GM21576 (cell line): ENCODE data around the gene CLEC18B.
"Not testable (repeated sequence)": the region's sequence is repeated elsewhere in the genome, so short reads cannot be mapped to it uniquely, and the experiment has no call there.

Experiments
- ATAC-seq: cut with Tn5 transposase; IDR thresholded peaks from one replicate; pipeline ENCODE4 v1.9.1; 2021; ENCODE audit warnings: mild to moderate bottlenecking, moderate library complexity; ENCODE audit not compliant: unreplicated experiment

The CLEC18B gene

DNA sequence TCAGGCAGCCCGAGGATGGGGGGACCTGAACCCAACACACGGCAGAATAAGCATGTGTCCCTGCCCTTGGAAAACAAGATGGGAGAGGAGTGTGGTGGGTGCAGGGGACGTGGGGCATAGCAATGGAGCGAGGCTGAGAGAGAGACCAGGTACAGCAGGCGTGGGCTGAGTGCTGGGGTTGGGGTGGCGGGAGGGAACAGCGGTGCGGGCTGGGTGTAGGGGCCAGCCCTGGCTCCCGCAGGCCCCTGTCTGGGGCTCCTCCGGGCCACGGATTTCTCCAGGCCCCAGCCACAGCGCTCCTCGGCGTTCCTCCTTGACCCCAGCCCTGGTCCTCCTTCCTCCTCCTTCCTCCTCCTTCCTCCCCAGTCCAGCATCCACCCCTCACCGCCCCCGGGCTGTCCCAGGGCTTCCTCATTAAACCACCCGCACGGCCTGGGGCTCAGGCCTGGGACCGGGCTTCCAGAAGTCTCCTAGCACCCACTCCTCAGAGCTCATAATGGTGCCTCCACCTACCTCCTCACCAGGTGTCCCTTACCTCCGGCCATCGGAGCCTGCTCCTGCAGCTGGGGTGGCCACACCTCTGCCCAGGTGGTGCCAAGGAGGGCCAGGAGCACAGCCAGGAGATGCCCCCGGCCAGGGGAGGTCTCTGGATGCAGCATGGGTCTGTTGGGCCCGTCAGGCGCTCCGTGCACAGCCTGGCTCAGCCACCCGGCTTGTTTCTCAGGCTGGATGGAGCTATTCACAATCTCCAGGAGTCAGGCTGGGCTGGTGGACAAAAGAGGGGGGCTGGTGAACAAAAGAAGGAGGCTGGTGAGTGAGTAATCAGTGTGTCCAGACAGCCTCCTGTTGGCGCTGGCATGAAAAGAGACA is at the start of gene CLEC18B:
Gene CLEC18B (minus strand): TSS at position 867 of the 870 bp plus-strand sequence. CDS start 208 bp downstream, at position 659.
- ATAC-seq: not testable (repeated sequence)

DNA sequence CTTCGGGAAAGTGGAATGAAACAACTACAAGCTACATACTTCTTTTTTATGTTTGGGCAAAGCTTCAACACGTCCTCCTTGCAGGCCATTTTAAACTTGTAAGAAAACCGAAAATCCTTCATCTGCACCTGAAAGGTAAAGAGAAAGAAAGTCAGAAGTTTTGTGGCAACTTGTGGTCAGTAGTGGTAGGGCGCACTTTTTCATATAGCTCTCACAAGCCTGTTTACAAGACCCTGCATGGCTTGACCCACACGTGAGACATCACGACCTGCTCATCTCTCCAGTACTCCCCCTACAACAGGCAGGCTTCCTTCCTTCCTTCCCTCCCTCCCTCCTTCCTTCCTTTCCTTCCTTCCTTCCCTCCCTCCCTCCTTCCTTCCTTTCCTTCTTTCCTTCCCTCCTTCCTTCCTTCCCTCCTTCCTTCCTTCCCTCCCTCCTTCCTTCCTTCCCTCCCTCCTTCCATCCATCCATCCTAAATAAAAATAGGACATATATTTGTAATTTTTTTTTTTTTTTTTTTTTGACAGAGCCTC is 48.7 kb upstream of the CLEC18B start:
- ATAC-seq: no peak

DNA sequence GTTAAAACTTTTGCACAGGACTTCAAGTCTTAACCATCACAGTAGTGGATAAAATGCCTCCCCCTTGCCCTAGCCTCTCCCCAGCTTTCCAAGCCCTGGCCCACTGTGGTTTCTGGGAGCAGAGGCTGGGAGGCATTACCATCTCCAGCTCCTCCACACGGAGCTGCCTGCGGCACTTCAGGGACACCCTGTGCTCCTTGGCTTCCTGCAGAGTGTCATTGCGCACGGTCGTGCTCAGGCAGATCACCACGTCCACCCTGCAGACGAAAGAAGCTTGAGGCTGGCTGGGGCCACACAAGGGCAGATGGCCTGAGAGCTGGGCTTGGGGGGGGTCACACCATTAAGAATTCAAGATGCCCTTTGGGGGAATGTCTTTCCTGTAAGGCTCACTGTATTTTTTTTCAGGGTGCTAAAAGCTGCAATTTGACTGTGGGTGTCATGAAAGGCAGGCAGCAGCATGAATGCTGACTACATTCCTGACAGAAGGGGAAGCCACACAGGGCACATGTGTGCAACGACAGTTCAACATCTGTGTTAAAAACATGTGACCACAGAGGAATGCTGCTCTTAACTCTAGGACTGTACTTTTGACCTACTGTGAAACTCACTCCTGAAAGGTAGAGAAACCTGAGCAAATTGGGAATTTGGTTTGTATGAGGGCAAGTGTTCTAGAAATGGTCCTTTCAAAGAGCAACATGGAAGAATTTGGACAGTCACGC is 47.7 kb upstream of the CLEC18B start:
- no peak for ATAC-seq

GRCh38 chr16:74466872-74467271 is 45.6 kb upstream of the CLEC18B start:
- peak; percentile 60 for ATAC-seq

DNA sequence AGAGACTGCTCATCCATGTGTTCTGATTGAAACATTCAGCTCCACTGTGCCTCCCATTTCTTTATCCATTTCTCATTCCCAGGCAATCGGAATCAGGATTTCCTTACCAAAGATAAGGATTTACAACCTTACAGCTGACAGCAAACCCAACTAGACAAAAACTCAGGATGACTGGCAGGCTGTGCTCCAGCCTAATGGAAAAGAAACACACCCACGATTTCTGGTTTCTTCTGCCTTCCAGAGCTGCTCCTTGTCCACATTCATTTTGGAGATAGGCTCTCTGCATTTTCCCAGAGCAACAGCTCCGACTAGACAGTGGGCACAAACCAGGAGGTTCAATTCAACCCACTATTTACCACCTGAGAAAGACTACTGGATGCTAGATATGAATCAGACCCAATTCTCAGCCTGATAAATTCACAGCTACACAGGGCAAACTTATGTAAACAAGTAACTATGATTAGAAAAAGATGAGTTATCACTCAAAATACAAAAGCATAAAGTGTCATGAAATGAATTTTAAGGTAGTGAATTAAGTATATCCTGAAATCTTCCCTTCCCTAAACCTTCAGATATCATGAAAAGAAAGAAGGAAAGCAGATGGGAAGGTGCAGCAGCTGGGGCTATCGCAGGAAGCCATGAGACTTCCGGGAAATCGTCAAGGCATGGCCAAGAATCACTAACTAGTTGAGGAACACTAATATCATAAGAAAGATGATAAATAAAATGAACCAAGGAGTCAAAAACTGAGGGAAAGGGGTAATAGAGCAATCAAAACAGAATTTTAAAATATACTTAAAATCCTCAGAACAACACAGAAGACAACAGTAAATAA is 44.8 kb upstream of the CLEC18B start:
- no peak for ATAC-seq

GRCh38 chr16:74465281-74465680 is 44.0 kb upstream of the CLEC18B start:
- ATAC-seq: no peak

GRCh38 chr16:74463888-74464287 is 42.6 kb upstream of the CLEC18B start:
- peak; percentile 40 for ATAC-seq

DNA sequence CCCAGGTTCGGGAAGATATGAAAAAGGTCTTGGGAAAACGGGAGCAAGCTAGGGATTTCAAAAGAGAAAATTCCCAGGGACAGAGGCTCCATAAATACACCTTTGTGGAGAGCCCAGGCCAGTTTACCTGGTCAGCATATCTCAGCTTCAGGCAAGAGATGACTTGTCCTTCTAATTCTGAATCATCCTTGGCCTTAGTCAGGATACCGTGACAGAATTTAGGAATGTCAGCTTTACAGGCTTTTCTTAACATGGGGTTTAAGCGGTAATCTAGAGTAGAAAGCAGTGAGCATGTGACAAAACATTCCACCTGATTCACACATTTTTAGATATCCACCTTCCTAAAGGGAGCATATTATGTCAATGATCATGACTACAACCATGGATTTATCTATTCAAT is 41.1 kb upstream of the CLEC18B start:
- ATAC-seq: no peak

DNA sequence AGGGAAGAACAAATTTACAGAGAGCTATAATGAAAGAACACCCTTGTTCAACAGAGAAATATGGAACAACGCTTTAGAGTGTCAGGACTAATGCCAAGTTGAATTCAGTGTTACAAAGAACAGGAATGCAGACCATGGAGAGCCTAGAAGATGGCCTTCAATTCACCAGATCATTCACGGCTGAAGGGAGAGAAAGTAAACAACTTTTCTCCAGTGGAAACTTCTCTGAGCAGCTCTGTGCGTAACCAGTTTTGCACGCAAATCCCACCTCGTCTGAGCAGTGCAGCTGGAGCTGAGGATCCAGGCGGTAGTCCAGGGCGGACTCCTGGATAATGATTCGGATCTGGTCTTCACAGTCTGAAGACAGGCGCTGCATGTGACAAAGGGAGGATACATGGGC is 40.5 kb upstream of the CLEC18B start:
- no peak for ATAC-seq

GRCh38 chr16:74460542-74460941 is 39.3 kb upstream of the CLEC18B start:
- ATAC-seq: no peak

- no peak for ATAC-seq
Measured at GRCh38 chr16:74456290-74456625, 35.0 kb upstream of the CLEC18B start.

GRCh38 chr16:74455619-74456289 is 34.5 kb upstream of the CLEC18B start:
- no peak for ATAC-seq

DNA sequence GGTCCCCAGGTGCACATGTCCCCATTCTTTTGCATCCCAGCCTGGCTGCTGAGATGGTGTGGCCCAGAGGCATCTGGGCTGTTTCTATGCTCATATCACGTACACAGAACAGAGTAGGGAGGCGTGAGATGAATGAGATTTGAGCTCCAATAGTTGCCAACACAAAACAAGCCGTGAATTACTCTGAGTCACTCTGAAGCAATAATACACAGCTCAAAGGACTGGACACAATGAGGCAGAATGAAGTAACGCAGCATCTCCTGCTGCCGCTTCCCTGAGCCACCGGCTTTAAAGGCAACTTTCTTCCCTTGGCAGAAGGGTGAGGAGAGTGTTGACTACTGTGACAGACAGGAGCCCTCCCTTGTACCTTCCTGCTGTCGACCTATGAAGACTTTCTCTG is 33.9 kb upstream of the CLEC18B start:
- no peak for ATAC-seq

DNA sequence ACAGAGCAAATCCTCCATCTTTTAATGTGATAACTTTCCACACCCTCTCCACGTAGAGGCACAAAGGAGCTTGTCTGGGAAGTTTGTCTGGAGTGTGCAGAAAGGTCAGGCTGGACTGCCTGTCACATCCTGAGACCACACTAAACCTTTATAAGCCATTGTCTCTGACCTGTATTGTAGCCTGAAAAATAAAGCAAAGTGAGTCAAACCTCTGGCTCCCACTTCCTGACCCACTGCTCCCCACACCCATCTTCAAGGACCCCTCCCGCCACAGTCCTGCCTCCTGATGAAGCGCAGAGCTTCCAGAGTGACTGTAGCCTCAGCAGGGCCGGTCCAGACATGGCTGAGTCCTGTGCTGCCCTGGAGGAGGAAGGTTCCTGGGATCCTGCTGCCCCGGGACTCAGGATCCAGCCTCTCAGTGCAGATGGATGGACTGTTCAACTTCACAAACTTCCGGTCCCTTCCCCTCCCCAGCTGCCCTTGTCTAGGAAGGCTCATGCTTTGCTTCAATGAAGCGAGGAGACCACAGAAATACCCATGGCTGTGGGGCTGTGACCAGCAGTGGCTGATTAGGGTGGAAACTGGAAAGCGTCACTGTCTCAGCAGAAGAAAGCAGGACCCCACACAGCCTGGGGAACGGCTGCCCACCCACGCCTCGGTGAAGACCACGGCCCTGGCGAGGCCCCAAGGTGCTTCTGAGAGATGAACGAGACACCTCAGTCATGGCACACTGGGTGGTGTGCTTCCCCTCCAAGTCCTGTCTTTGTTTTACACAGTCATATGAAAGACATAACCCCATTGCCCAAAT is 30.9 kb upstream of the CLEC18B start:
- ATAC-seq: peak; percentile 77

- ATAC-seq: no peak
Measured at GRCh38 chr16:74450967-74451760, 29.9 kb upstream of the CLEC18B start.

DNA sequence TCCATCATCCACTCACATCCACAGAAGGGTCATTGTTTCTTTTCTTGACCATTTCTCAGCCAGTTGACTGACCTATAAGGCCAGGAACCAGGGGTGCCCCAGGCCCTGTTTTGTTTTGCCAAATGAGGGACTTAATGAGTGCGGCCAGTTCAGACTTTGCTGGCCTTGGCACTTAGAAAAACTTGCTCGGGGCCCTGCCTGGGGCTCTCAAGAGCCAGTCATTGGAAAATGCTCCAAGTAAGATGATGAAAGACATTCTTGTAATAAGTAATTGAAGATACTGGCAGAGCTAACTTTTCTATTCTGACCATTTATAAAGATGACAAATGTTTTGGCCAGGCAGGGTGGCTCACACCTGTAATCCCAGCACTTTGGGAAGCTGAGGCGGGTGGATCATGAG is 29.0 kb upstream of the CLEC18B start:
- ATAC-seq: no peak

DNA sequence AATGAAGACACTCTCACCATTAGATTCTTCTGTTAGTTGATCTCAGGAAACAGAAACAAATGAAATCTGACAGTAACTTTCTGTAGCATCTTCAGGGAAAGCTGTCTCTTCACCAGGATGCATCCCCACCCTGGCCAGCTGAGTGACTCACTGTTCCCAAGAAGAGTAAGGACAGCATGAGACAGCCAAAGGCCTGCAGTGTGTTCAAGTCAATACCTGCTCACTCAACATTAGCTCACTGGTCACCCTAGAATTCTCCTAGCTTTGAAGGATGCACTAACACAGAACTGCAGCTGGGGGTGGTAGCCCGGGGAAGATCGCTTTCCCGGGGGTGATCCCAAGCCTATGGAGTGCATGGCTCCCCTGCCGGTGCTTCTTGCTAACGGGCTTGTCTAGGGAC is 28.2 kb upstream of the CLEC18B start:
- no peak for ATAC-seq

DNA sequence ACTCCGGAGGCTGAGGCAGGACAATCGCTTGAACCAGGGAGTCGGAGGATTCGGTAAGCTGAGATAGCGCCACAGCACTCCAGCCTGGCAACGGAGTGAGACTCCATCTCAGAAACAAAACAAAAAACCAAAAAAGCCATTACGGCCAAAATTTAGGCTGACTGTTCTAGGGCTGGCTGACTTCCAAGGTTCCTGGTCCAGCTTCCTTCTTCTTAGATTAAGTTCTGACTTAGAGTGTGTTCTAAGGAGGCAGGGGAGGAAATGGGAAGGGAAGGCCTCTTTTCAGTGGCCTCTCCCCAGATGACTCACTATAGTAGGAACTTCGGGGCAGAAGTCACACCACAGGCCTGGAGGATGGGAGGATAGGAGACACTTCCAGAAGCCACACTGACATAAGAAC is 27.7 kb upstream of the CLEC18B start:
- ATAC-seq: no peak

DNA sequence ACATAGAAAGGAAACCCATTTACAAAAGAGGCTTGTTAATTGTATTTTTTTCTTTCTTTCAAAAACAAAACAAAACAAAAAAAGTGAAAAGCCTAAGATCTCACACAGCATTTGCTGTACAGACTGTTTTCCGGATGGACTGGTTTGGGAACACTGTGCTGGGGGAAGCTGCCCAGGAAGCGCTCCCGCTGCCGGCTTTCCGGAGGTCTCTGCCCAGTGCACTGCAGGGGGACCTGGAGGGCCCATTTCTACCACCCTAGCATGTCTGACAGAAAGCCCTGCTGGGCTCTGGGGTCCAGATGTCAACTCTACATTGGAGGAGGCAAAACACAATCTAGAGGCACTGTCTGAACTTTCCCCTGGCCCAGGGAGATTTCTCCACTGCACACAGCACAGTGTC is 26.3 kb upstream of the CLEC18B start:
- ATAC-seq: no peak
